DMS153 (cell line): ENCODE measurements around the gene WLS.
"Not testable (repeated sequence)": the region's sequence is repeated elsewhere in the genome, so short reads cannot be mapped to it uniquely, and the experiment has no call there.

Experiments
- DNase-seq: peaks from one replicate; lab custom pipeline; 2025; lab: John Stamatoyannopoulos, UW

The WLS gene

GRCh38 chr1:68164918-68165317 lies 67.4 kb downstream of the WLS start:
- DNase-seq: no peak

DNA sequence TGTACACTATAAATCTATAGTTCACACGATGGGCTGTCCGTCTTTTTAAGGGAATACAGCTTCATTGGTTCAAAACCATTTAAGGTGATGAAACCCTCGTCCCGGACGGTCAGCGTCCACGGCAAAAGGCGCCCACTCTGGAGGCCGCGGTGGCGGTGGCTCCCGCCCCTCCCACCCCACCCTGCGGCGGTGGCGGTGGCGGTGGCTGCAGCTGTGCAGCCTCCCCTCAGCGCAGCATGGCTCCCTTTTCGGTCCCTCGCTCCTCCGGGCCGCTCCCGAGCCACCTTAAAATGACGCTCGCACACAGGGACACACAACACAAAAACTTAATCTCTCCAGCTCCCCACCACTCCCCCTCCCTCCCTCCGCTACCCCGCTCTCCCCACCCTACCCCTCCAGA lies 69.1 kb downstream of the WLS start:
- DNase-seq: no peak

GRCh38 chr1:68162761-68163160 lies 69.6 kb downstream of the WLS start:
- no peak for DNase-seq

- not testable (repeated sequence) for DNase-seq
Measured at GRCh38 chr1:68161672-68162071, 70.7 kb downstream of the WLS start.

DNA sequence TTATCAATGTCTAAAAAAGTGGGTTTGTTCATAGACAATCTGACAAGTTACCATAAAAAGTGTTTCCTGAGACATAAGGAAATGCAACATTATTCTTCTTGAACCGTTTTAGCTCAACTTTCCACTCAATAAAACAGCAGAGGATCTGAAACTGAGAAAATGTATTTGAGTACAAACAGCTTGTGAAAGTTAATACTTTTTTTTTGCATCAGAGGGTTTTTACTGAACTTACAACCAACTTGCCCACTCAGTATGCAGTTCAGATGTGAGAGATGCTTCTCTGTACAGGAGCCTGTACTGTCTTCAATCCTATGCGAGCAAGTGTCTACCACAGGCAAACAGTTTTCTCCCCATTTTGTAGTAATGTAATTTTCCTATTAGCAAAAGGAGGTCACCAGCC lies 71.4 kb downstream of the WLS start:
- DNase-seq: not testable (repeated sequence)

DNA sequence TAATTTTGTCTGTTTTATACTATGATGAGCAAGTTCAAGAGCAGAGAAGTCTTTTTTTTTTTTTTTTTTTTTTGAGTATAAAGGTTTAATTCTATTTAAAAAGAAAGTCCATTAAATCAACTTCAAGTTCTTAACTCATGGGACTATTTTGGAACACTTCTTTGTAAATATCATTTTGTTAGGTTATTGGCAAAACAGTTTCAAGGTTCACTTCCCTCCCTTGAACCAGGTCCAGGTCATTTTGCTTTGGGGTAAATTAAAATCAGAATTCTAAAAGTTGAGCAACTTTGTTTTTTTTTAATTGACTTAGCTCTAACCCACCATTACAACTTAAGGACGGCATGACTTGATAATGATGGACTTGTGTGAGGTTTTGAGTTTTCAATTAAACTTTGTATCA lies 72.3 kb downstream of the WLS start:
- DNase-seq: no peak

DNA sequence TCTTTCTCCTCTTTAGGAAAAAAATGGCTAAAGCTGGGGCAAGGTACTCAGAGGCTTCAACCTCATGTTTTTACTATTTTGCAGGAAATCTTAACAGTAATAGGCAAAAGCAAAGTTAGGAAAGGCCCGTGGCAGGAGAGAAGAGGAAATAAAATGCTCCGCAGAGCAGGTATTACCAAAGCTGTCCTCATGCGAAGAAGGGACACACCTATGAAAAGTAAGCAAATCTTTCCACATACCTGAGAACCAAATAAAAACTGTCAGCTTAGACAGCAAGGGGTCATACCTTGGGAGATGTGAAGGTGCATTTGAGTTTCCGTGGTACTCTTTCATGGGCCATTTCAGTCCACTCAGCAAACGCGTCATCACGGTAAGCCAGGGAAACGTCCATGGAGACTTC lies 73.5 kb downstream of the WLS start:
- DNase-seq: no peak

DNA sequence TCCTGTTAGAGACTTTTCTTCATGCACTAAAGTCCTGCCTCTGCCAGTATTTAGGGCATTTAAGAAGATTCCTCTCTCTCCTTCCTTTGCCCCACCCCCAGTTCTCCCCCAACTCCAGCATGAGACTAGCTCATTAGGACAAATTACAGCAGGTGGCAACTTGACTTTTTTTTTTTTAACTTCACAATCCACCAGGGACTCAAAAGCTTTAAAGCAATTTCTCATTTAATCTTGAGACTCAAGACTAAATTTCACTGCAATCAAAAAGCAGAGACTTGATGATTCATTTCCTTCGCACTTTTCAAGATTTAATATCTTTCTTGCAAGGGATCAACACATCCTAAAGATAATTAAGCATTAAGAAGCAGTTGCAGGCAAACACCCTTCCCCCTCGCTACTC lies 74.9 kb downstream of the WLS start:
- DNase-seq: no peak

DNA sequence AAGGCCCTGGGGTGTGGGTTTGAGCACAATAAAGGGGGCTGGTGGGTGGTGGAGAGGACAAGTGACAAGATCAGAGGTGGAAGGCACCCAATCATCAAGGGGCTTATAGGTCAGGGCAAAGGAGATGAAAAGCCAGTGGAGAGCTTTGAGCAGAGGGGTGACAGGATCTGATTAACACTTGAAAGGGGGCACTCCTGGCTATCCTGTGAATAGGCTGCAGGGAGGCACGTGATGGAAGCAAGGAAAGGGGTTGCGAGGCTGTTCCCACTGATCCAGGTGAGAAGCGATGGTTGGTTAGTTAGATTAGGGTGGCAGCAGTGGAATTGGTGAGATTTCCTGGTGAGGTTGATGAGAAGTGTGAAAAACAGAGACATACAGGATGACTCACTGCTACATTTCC lies 80.6 kb downstream of the WLS start:
- no peak for DNase-seq

GRCh38 chr1:68149907-68150306 lies 82.4 kb downstream of the WLS start:
- DNase-seq: no peak

DNA sequence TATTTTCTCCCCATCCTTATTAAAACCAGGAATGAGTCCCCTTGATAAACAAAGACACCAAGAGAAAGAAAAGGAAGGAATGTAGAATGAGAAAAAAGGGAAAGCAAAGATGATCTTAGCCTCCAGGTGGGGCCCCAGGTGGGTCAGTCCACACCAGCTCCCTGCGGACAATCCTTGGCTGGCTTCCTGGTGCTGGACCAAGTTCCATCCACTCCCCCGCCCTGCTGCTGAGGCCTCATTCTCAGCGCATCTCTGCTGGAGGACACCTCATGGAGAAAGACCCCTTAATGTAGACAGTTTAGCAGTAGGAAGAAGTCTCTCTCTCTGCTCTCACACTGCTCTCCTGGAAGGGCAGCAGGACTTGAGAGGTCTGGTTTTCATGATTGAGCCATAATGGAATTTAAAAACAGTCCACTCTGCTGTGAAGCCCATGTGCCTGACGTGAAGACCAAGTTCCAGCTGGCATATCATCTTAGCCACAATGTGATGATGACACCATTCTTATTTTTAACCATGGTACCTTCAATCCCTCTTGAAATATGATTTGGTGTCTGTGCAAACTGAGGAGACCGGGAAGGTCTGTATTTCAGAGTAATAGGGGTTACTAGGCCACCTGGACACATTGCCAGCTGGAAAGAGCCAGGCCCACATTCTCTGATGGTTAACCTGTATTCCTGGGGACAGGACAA lies 83.1 kb downstream of the WLS start:
- DNase-seq: no peak

DNA sequence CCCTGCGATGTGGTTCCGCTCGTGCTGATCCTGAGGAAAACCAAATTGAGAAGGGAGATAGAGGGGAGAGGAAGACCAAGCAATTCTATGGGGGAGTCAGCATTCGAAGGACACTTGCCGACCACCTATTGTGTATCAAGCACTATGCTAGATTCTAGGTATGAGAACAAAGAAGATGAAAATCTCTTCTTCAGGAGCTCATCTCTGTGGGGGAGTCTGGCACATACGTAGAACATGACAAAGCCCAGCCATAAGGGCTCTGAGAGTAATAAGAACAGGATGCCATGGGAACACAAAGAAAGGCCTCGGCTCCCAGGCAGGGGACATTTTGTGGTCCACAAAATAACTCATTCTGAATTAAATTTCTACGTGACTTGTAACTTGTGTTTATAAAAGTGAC lies 83.7 kb downstream of the WLS start:
- no peak for DNase-seq

DNA sequence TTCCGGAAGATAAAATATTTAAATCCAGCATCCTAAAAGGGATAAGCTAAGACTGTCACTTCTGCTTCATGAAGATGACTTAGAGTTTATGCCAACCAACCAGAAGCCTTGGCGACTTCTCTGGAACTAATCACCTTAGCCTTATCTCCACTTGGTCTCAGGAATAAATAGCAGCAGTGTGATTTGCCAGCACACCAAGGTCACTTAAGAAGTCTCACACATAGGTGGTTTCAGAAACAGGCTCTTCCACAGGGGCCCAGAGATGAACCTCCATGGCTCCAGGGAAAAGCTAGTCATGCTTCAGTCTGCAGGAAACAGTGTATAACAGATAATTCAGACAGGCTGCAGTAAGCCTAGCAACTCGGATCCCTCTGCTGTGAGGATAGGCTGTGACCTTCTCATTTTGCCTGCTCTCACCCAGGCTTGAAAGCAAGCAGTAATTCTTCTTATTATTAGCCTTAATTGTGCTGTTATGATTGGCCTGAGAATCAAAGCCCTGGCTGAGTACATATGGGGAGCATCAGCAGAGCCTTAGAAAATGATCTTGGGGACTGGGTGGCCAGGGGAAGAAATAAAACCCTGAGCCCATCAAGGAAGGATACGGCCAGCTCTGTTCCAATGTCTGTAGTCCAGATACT lies 84.7 kb downstream of the WLS start:
- no peak for DNase-seq

DNA sequence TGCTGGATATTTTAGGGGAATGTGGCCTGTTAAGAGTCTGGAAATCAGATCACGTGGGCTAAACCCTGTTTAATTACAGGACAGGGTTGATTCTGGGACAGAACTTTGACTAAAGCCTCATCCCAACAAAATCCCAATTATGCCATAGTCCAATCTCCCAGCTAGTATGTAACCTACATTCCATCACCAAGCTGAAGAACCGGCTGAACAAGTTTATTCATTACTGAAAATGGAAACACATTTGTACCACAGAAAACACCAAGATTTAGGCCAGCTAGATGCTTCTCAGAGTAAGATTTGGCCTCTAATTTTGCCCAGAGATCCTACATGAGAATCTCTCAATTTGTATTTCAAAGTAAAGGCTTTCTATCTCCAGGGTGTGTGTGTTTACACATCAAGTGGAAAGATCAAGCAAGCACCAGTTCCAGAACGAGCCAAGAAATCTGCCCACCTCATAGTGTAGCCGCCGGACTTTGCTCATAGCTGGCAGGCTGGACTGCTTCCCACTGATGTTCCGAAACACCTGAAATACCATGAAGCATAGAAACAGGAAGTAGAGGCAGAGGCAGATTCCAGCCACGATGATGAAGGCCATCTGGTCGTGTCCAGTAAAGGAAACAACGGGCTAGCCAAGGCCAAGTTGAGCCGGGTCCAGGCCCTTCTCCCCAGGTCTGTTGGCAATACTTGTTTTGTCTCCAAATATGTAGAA lies 86.8 kb downstream of the WLS start:
- DNase-seq: no peak

DNA sequence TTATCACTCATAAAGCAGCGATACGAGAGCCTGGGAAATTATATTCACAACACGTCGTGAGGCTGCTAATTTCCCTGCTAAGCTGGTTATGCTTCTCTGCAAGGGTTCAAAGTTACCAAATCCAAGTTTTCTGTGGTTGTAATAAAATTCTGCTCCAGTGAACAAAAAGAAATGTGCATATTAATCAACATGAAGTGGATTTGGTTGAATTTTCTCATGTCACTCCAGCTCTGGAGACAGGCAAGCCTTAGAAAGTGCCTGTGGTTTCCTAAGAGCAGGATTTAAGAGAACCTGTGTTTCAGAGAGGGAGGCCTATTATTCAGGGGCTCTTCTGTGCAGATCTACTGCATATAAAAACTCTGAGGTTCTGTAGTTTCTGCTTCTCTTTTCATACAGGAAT lies 87.5 kb downstream of the WLS start:
- no peak for DNase-seq

- DNase-seq: no peak
Measured at GRCh38 chr1:68143633-68144032, 88.7 kb downstream of the WLS start.

DNA sequence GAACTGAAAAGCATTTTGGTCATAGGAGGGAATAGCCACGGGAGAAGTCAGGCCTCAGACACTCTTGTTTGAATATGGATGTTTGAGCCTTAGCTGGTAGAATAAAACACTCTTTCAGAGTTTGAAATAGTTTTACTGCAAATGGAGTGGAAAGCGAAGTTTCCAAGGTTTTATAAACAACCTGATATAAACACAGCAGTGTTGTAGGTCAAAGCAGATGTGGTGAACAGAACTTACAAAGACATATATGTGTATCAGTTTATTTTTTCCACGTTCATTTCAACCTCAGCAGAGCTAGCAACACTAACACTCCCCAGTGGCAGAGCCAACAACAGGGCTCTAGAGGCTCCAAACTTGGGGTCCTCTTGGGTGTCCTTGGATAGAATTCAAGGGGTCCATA lies 89.9 kb downstream of the WLS start:
- DNase-seq: no peak

DNA sequence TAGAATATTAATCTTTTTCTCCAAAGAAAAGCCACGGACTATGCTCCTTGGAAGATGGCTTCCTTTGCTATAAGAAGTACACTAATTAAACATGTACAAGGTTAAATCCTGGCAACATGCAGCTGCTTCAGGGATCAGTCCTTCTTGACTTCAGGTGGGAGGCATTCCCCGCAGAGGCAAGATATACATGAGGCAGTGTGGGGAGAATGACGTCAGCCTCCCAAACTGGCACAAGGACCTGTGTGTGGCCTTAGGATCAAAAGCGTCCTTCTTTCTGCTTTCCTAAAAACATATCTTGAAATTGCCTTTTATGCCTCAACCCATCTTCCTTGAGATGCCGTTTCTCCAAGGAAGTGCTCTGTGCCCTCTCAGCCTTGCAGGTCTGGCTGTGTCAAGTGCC lies 90.3 kb downstream of the WLS start:
- no peak for DNase-seq

- no peak for DNase-seq
Measured at GRCh38 chr1:68141071-68142021, 91.0 kb downstream of the WLS start.

DNA sequence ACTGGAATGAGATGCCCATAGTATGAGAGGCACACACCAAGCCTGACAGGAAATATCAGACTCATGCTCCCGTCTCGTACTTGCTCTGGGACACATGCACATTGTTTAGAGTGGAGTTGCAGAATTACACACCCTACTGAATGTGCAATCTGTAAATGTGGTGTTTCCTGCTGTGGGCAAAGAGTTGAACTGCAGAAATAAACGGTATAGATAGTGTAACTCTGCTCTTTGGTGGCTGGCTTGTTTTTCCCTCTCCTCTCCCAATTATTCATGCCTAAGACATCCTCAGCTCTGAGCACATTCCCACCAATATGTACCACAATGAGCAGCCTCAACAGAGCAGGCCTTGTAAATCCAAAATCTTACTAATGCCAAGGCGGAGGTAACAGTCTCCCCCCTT lies 91.8 kb downstream of the WLS start:
- no peak for DNase-seq

DNA sequence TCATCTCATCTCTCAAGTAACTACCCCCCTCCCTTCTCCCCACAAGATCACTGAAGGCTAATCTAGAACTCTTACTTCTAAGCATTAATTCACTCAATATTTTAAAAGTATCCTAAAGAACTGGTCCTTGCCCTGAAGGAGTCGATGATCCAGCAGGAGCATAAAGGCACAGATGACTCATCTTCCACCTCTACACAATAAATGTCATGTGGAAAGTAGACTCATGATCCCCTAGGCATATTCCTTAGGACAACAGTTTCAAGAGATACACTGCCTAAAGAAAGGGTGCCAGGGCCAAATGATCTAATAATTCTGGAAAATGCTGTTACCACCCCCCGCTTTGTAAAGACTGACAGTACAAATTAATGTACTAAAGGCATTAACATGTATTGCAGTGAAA lies 96.1 kb downstream of the WLS start:
- DNase-seq: no peak

GRCh38 chr1:68132426-68133130 lies 99.7 kb downstream of the WLS start:
- DNase-seq: no peak
